ENCODE data around the gene TSSK3. TPM values are rescaled to one million over a fixed set of nuclear protein-coding genes. Genes with fewer than 3 reads are reported as not detected.

Gene TSSK3
- total and polyA plus RNA-seq, 4 donors: 0.37 to 1.4 (median 0.74) TPM

DNA sequence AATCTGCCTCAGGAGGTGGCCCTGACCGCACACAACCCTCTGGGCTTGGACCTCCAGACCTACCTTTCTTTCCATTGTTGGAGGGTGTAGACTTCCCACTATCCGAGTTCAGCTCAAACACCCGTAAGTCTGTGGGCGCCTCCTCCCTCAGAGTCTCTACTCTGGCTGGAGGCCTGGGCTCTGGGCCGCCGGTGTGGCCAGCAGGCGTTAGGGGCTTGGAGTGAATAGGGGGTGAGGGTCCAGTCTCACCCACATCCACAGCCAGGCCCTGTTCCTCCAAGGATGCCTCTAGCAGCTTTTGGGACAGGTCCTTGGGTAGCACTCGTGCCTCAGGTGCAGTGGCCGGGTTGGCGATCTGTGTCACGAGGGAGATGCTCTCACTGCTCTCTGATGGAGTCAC is 13.9 kb downstream of the TSSK3 start:
- no peaks in the 10 kb centered on the region for H3K27me3 ChIP-seq (ENCODE audit: control insufficient read depth in 3 of 3, insufficient read depth in 3 of 3, low read length in 2 of 3)
- peaks cover 0 to 2% (median 0%) of the 10 kb centered on the region in 5 donors for H3K4me1 ChIP-seq (ENCODE audit: control insufficient read depth in 5 of 5, insufficient read depth in 5 of 5, low read length in 5 of 5)
- no peak overlapping the region for H3K27ac ChIP-seq (ENCODE audit: low read depth in 1 of 2, low read length in 1 of 2)
- TF ChIP-seq, protein P1, sequence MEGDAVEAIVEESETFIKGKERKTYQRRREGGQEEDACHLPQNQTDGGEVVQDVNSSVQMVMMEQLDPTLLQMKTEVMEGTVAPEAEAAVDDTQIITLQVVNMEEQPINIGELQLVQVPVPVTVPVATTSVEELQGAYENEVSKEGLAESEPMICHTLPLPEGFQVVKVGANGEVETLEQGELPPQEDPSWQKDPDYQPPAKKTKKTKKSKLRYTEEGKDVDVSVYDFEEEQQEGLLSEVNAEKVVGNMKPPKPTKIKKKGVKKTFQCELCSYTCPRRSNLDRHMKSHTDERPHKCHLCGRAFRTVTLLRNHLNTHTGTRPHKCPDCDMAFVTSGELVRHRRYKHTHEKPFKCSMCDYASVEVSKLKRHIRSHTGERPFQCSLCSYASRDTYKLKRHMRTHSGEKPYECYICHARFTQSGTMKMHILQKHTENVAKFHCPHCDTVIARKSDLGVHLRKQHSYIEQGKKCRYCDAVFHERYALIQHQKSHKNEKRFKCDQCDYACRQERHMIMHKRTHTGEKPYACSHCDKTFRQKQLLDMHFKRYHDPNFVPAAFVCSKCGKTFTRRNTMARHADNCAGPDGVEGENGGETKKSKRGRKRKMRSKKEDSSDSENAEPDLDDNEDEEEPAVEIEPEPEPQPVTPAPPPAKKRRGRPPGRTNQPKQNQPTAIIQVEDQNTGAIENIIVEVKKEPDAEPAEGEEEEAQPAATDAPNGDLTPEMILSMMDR (IDR thresholded peaks at IDR 0.05; ENCODE audit: control extremely low read depth, extremely low read depth): no peak
- no peak for DNase-seq
- no peaks in the 10 kb centered on the region for H3K9me3 ChIP-seq (ENCODE audit: control insufficient read depth in 4 of 4, insufficient read depth in 3 of 4, low read length in 3 of 4)
- H3K4me3 ChIP-seq: no peak overlapping the region
- WGBS, 2 donors: 93 to 95% methylated on average over 11 of the region's 11 CpGs
- H3K9ac ChIP-seq (ENCODE audit: insufficient read depth in 1 of 2, low read length in 2 of 2): no peak overlapping the region
- ATAC-seq (ENCODE audit: insufficient read depth, low FRiP score): no peak
- H3K36me3 ChIP-seq (ENCODE audit: control insufficient read depth in 4 of 4, insufficient read depth in 4 of 4, low read length in 4 of 4): peaks cover 49 to 73% (median 60%) of the 10 kb centered on the region in 4 donors

DNA sequence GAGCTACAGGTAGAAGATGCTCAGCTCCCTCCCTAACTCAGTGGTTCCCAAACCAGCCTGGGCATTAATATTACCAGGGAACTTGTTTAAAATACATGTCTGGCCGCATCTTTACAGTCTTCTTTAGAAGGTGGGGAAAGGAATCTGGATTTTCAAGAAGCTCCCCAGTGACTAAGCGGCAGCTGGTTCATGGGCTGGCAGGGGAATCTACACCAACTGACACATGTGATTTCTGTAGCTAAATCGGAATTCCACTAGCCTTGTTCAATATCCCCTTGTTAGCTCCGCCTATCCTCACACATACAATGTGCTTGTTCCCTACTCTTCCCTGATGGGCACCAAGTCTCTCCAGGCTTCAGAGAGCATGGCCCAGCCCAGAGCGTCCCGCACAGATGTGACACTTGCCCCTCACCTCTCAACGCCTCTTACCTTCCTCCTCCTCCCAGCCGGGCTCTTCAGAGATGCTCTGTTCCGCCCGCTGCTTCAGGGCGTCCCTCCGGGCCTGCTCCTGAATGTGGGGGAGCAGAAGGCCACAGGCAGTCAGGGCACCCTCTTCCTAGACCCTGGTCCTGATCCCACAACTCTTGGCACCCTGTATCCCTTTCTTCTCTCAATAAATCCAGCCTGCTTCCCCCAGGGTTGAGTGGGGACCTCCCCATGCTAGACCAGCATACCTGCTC is 15.3 kb downstream of the TSSK3 start:
- 94 to 97% methylated on average over 12 of the region's 12 CpGs for WGBS, 2 donors
- ATAC-seq (ENCODE audit: insufficient read depth, low FRiP score): no peak
- Histone ChIP-seq H3K36me3 (ENCODE audit: control insufficient read depth in 4 of 4, insufficient read depth in 4 of 4, low read length in 4 of 4) (peaks cover 51 to 70% (median 63%) of the 10 kb centered on the region in 4 donors), H3K9me3 (ENCODE audit: control insufficient read depth in 4 of 4, insufficient read depth in 3 of 4, low read length in 3 of 4) (no peaks in the 10 kb centered on the region), H3K27ac (ENCODE audit: low read depth in 1 of 2, low read length in 1 of 2) (no peak overlapping the region), H3K4me3 (no peak overlapping the region), H3K27me3 (ENCODE audit: control insufficient read depth in 3 of 3, insufficient read depth in 3 of 3, low read length in 2 of 3) (no peaks in the 10 kb centered on the region), H3K9ac (ENCODE audit: insufficient read depth in 1 of 2, low read length in 2 of 2) (no peak overlapping the region), H3K4me1 (ENCODE audit: control insufficient read depth in 5 of 5, insufficient read depth in 5 of 5, low read length in 5 of 5) (peaks cover 0 to 2% (median 0%) of the 10 kb centered on the region in 5 donors)
- no peak for DNase-seq
- TF ChIP-seq, protein P1 (IDR thresholded peaks at IDR 0.05; ENCODE audit: control extremely low read depth, extremely low read depth): no peak

DNA sequence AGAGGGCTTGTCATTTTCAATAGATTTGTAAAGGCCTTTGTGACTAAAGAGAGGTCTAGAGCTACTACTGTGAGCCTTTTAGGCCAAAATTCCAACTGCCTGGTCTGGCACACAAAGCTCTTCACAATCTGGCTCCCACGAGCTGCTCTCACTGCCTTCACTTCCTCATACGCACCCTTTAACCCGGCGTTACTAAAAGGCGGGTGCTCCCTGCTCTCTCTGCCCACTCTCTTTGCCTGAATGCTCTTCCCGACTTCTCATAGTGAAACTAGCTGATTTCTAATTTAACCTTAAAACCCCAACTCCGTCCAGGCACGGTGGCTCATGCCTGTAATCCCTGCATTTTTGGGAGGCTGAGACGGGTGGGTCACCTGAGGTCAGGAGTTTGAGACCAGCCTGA is 17.7 kb downstream of the TSSK3 start:
- no peak for DNase-seq
- no peak overlapping the region for H3K9ac ChIP-seq (ENCODE audit: insufficient read depth in 1 of 2, low read length in 2 of 2)
- no peak overlapping the region for H3K27ac ChIP-seq (ENCODE audit: low read depth in 1 of 2, low read length in 1 of 2)
- TF ChIP-seq, protein P1 (IDR thresholded peaks at IDR 0.05; ENCODE audit: control extremely low read depth, extremely low read depth): no peak
- H3K4me1 ChIP-seq (ENCODE audit: control insufficient read depth in 5 of 5, insufficient read depth in 5 of 5, low read length in 5 of 5): peaks cover 0 to 2% (median 0%) of the 10 kb centered on the region in 5 donors
- H3K4me3 ChIP-seq: no peak overlapping the region
- H3K27me3 ChIP-seq (ENCODE audit: control insufficient read depth in 3 of 3, insufficient read depth in 3 of 3, low read length in 2 of 3): no peaks in the 10 kb centered on the region
- H3K36me3 ChIP-seq (ENCODE audit: control insufficient read depth in 4 of 4, insufficient read depth in 4 of 4, low read length in 4 of 4): peaks cover 51 to 66% (median 57%) of the 10 kb centered on the region in 4 donors
- WGBS, 2 donors: 92 to 95% methylated on average over 9 of the region's 9 CpGs
- no peaks in the 10 kb centered on the region for H3K9me3 ChIP-seq (ENCODE audit: control insufficient read depth in 4 of 4, insufficient read depth in 3 of 4, low read length in 3 of 4)
- no peak for ATAC-seq (ENCODE audit: insufficient read depth, low FRiP score)
